HCT116 (cell line): ENCODE results near the gene SHC1. TPM values are rescaled to one million over a fixed set of nuclear protein-coding genes. Genes with fewer than 3 reads are reported as not detected.

Experiments
- ATAC-seq: fragments of 200-7000 bp; cut with Tn5 transposase; 2 replicates; pipeline ENCODE4 v1.9.1; 2020; ENCODE audit warnings: mild to moderate bottlenecking, moderate library complexity
- BruUV-seq: library from RNA; stranded (reverse); fragments of 400-500 nt; replicated peaks from 2 replicates; lab custom pipeline; 2021; lab: Mats Ljungman, UMichigan
- CTCF ChIA-PET: fragments of 300-600 bp; sonication (Branson Sonifier 250); formaldehyde crosslinking; loops from one replicate; lab custom pipeline; 2021; ENCODE audit warnings: antibody characterized with exemption; lab: Charles Lee
- POLR2A ChIA-PET: fragments of 300-600, 350-600 bp; sonication (Branson Sonifier 250); formaldehyde crosslinking; loops from one replicate; lab custom pipeline; 2021; ENCODE audit warnings: antibody characterized with exemption; lab: Charles Lee
- RAD21 ChIA-PET, 2 experiments: fragments of 300-600 bp; sonication (Branson Sonifier 250); formaldehyde crosslinking; loops; one replicate each; lab custom pipeline; 2023; ENCODE audit warnings: low total read pairs in 2 of 2; ENCODE audit not compliant: uncharacterized antibody in 2 of 2, unreplicated experiment in 2 of 2, low non-redundant PET in 1 of 2; lab: Charles Lee
- DNase-seq: peaks from one replicate; pipeline ENCODE4 v3.0.0-alpha.2; 2010; ENCODE audit warnings: low read depth, low spot score
- H2AFZ ChIP-seq: fragments of 200-600 bp; shearing (Covaris generic), sonication (generic); 2 replicates; pipeline ENCODE4 v1.6.1; 2017; ENCODE audit warnings: low read depth, mixed run types, mixed read lengths, antibody characterized with exemption, low read length; ENCODE audit not compliant: poor library complexity, severe bottlenecking
- H3K27ac ChIP-seq: 2 replicates; pipeline ENCODE4 v1.5.1; 2012; ENCODE audit warnings: low read depth, low read length
- H3K27me3 ChIP-seq: fragments of 200-600 bp; sonication (generic); 2 replicates; pipeline ENCODE4 v1.6.1; 2016; ENCODE audit warnings: mixed run types, low read length, mixed read lengths; ENCODE audit not compliant: insufficient read depth
- H3K36me3 ChIP-seq, 2 experiments: fragments of 200-500 bp in 1 of 2; fragments of 200-600 bp in 1 of 2; sonication (Bioruptor generic) in 1 of 2; sonication (generic) in 1 of 2; 2 replicates each; pipeline versions ENCODE4 v1.5.1 to v1.6.1; 2014 to 2016; ENCODE audit warnings: low read length in 2 of 2, inconsistent platforms in 1 of 2, mixed read lengths in 1 of 2, mixed run types in 1 of 2; ENCODE audit not compliant: insufficient read depth in 2 of 2, control insufficient read depth in 1 of 2
- H3K4me1 ChIP-seq, 2 experiments: fragments of 200-600 bp in 1 of 2; sonication (generic) in 1 of 2; 2 replicates each; pipeline versions ENCODE4 v1.5.1 to v1.6.1; 2012 to 2017; ENCODE audit warnings: low read length in 2 of 2, inconsistent platforms in 1 of 2, mild to moderate bottlenecking in 1 of 2, mixed read lengths in 1 of 2, mixed run types in 1 of 2, moderate library complexity in 1 of 2; ENCODE audit not compliant: insufficient read depth in 2 of 2, control insufficient read depth in 1 of 2
- H3K4me2 ChIP-seq: fragments of 200-600 bp; sonication (generic); 2 replicates; pipeline ENCODE4 v1.6.1; 2017; ENCODE audit warnings: mixed run types, low read length, mixed read lengths
- H3K4me3 ChIP-seq, 2 experiments: fragments of 200-600 bp in 1 of 2; sonication (generic) in 1 of 2; replicated peaks in 1 of 2; 2 replicates each; pipeline ENCODE4 v1.5.1; 2011 to 2016; ENCODE audit warnings: low read length in 2 of 2, control low read depth in 1 of 2, low read depth in 1 of 2, mild to moderate bottlenecking in 1 of 2, mixed read lengths in 1 of 2, mixed run types in 1 of 2
- H3K79me2 ChIP-seq: fragments of 200-600 bp; sonication (generic); 2 replicates; pipeline ENCODE4 v1.6.1; 2017; ENCODE audit warnings: mild to moderate bottlenecking, mixed run types, low read length, moderate library complexity, mixed read lengths; ENCODE audit not compliant: insufficient read depth
- H3K9ac ChIP-seq: fragments of 200-600 bp; sonication (generic); 2 replicates; pipeline ENCODE4 v1.6.1; 2016; ENCODE audit warnings: low read length, mixed read lengths
- H3K9me2 ChIP-seq: fragments of 200-600 bp; sonication (generic), shearing (Covaris generic); 2 replicates; pipeline ENCODE4 v1.6.1; 2017; ENCODE audit warnings: mixed run types, mild to moderate bottlenecking, moderate library complexity; ENCODE audit not compliant: insufficient read depth
- H3K9me3 ChIP-seq, 2 experiments: fragments of 200-500 bp in 1 of 2; fragments of 200-600 bp in 1 of 2; sonication (Bioruptor generic) in 1 of 2; sonication (generic) in 1 of 2; 2 replicates each; pipeline ENCODE4 v1.6.1; 2014 to 2017; ENCODE audit warnings: low read length in 2 of 2, mixed read lengths in 2 of 2, inconsistent platforms in 1 of 2, low read depth in 1 of 2, mild to moderate bottlenecking in 1 of 2, mixed run types in 1 of 2, moderate library complexity in 1 of 2; ENCODE audit not compliant: control insufficient read depth in 1 of 2, insufficient read depth in 1 of 2
- H4K20me1 ChIP-seq: fragments of 200-600 bp; sonication (generic), shearing (Covaris generic); 2 replicates; pipeline ENCODE4 v1.6.1; 2017; ENCODE audit warnings: mixed run types, mild to moderate bottlenecking, moderate library complexity; ENCODE audit not compliant: insufficient read depth
- CBX3 ChIP-seq: IDR thresholded peaks from 2 replicates; pipeline ENCODE4 v1.6.1; 2012; ENCODE audit warnings: low read depth
- CEBPB ChIP-seq: IDR thresholded peaks from 2 replicates; pipeline ENCODE4 v1.6.1; 2012; ENCODE audit warnings: low read depth
- ELF1 ChIP-seq: IDR thresholded peaks from 2 replicates; pipeline ENCODE4 v1.6.1; 2012; ENCODE audit warnings: low read depth, borderline replicate concordance
- JUND ChIP-seq: IDR thresholded peaks from 2 replicates; pipeline ENCODE4 v1.6.1; 2012
- POLR2A ChIP-seq: IDR thresholded peaks from 2 replicates; pipeline ENCODE4 v1.7.0; 2011; ENCODE audit warnings: borderline replicate concordance; ENCODE audit not compliant: insufficient read depth, insufficient read length; ENCODE audit errors: extremely low read depth
- POLR2AphosphoS5 ChIP-seq: IDR thresholded peaks from 2 replicates; pipeline ENCODE4 v1.6.1; 2011; ENCODE audit warnings: mild to moderate bottlenecking, low read depth, low read length, moderate library complexity
- SIN3A ChIP-seq: IDR thresholded peaks from 2 replicates; pipeline ENCODE4 v1.6.1; 2012; ENCODE audit warnings: low read depth
- SP1 ChIP-seq: IDR thresholded peaks from 2 replicates; pipeline ENCODE4 v1.6.1; 2012; ENCODE audit warnings: low read depth
- ZFX ChIP-seq: fragments of 450-650 bp; IDR thresholded peaks from 2 replicates; pipeline ENCODE4 v1.6.1; 2017
- ZNF274 ChIP-seq: fragments of 200-500 bp; sonication (Bioruptor generic); IDR thresholded peaks from 2 replicates; pipeline ENCODE4 v1.6.1; 2014; ENCODE audit warnings: mild to moderate bottlenecking, low read depth, low read length, inconsistent platforms
- intact Hi-C: fragments of 100-400 bp; cut with micrococcal nuclease; formaldehyde crosslinking; loops from 2 replicates; pipeline ENCODE4 v1.10.0; 2022
- total RNA-seq: library from RNA; stranded (reverse); gene quantifications from one replicate; pipeline ENCODE4 v1.2.1, GENCODE V29; 2021; ENCODE audit not compliant: unreplicated experiment
- TF ChIP-seq, protein P1 (sequence below): IDR thresholded peaks from 2 replicates; pipeline ENCODE4 v1.6.1; 2012
- TF ChIP-seq, protein P2 (sequence below): IDR thresholded peaks from 2 replicates; pipeline ENCODE4 v1.6.1; 2012; ENCODE audit warnings: low read depth
- TF ChIP-seq, protein P3 (sequence below): IDR thresholded peaks from 2 replicates; pipeline ENCODE4 v1.6.1; 2012
- TF ChIP-seq, protein P4 (sequence below), 3 experiments: fragments of 200-600 bp in 1 of 3; sonication (generic) in 1 of 3; IDR thresholded peaks in 2 of 3; conservative IDR thresholded peaks in 1 of 3; 2 replicates each; pipeline ENCODE4 v1.5.1; 2012 to 2017; ENCODE audit warnings: low read depth in 2 of 3, low read length in 2 of 3, antibody characterized with exemption in 1 of 3, borderline replicate concordance in 1 of 3, control low read depth in 1 of 3, mild to moderate bottlenecking in 1 of 3, mixed read lengths in 1 of 3, mixed run types in 1 of 3, moderate library complexity in 1 of 3; ENCODE audit not compliant: insufficient read depth in 1 of 3

The SHC1 gene
- total RNA-seq, 1 experiment from 2014 or later, result 148 TPM

DNA sequence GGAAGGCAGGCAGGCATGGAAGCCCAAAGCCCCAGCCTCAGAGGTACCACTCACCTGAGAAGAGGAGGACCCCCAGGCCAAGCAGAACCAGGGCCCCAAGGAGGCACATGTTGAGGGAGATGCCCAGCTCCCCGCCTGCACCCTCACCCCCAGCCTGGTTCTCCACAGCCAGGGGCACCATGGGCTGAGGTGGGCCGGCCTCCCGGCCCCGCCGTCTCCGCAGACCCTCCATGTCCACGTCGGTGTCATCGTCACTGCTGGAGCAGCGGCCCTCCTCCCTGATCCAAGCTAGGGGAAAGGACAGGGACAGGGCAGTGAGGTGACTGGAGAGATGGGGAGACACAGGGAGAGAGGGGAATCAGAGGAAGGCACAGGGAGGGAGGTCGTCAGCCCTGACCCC is 22.5 kb downstream of the SHC1 start:
- intact Hi-C loops, result no loop called here
- ATAC-seq (no peak), DNase-seq (no peak)
- CTCF ChIA-PET, result no interaction called here
- no peaks in the 10 kb centered on the region for H4K20me1 ChIP-seq
- no peak overlapping the region for H3K4me3 ChIP-seq
- H3K4me1 ChIP-seq, result peaks cover 0 to 3% of the 10 kb centered on the region in 2 experiments; a peak in 1 of 4 replicates
- no peaks in the 10 kb centered on the region for H3K36me3 ChIP-seq
- TF ChIP-seq, protein P1, sequence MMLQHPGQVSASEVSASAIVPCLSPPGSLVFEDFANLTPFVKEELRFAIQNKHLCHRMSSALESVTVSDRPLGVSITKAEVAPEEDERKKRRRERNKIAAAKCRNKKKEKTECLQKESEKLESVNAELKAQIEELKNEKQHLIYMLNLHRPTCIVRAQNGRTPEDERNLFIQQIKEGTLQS, result no peak
- no peak for TF ChIP-seq SP1
- no peaks in the 10 kb centered on the region for H3K9me3 ChIP-seq
- BruUV-seq, result no TSS peak
- POLR2A ChIA-PET, result no interaction called here
- no peak overlapping the region for H3K9ac ChIP-seq
- no peaks in the 10 kb centered on the region for H3K27me3 ChIP-seq
- H3K79me2 ChIP-seq, result no peaks in the 10 kb centered on the region
- H2AFZ ChIP-seq, result no peak overlapping the region
- H3K9me2 ChIP-seq, result no peaks in the 10 kb centered on the region
- no peak overlapping the region for H3K27ac ChIP-seq
- RAD21 ChIA-PET, result no interaction called here
- H3K4me2 ChIP-seq, result no peak overlapping the region

DNA sequence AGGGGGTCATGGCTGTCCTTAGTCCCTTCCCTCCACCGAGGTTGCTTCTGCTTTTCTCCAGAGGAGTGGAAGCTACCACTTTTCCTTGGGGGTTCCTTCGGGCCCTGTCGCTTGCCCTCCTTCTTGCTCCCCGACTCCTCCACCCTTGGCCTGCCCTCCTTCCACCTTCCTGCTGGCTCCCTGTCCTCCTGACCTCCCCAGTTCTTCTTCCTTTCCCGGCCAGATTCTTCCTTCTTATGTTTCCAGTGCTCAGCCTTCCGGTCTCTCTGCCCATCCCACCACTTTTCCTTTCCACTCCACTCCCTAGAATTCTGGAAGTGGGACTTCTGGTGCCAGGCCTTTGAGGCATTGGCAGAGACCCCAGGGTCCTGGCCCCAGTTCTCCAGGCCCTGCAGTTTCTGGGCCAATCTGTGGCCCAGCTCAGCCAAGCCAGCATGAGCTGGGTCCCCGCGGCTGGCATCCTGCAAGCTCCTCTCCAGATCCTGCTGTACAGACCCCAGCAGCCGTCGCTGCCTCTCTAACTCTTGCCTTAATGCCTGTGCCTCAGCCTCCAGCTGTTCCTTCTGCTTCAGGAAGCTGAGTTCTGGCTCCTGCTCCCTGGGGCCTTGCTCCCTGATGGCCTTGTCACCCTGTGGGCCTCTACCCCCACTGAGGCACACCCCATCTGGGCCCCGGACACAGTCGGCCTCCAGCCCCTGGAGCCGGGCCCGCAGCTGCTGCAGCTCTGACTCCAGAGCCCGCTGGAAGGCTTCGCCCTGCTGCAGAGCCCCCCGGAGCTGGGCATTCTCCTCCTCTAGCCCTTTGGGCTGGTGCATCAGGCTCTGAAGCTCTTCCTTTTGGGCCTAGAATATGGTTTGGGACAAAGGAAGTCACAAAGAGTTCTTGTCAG is 24.3 kb downstream of the SHC1 start:
- intact Hi-C loops, result no loop called here
- POLR2A ChIA-PET, result no interaction called here
- TF ChIP-seq ZFX (no peak), JUND (no peak), POLR2AphosphoS5 (no peak), POLR2A (no peak), CEBPB (no peak), SIN3A (no peak), ZNF274 (no peak), ELF1 (no peak), CBX3 (no peak)
- TF ChIP-seq, protein P2, sequence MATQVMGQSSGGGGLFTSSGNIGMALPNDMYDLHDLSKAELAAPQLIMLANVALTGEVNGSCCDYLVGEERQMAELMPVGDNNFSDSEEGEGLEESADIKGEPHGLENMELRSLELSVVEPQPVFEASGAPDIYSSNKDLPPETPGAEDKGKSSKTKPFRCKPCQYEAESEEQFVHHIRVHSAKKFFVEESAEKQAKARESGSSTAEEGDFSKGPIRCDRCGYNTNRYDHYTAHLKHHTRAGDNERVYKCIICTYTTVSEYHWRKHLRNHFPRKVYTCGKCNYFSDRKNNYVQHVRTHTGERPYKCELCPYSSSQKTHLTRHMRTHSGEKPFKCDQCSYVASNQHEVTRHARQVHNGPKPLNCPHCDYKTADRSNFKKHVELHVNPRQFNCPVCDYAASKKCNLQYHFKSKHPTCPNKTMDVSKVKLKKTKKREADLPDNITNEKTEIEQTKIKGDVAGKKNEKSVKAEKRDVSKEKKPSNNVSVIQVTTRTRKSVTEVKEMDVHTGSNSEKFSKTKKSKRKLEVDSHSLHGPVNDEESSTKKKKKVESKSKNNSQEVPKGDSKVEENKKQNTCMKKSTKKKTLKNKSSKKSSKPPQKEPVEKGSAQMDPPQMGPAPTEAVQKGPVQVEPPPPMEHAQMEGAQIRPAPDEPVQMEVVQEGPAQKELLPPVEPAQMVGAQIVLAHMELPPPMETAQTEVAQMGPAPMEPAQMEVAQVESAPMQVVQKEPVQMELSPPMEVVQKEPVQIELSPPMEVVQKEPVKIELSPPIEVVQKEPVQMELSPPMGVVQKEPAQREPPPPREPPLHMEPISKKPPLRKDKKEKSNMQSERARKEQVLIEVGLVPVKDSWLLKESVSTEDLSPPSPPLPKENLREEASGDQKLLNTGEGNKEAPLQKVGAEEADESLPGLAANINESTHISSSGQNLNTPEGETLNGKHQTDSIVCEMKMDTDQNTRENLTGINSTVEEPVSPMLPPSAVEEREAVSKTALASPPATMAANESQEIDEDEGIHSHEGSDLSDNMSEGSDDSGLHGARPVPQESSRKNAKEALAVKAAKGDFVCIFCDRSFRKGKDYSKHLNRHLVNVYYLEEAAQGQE, result no peak
- TF ChIP-seq, protein P1, result no peak
- TF ChIP-seq, protein P3, sequence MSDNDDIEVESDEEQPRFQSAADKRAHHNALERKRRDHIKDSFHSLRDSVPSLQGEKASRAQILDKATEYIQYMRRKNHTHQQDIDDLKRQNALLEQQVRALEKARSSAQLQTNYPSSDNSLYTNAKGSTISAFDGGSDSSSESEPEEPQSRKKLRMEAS, result no peak
- TF ChIP-seq, protein P4, sequence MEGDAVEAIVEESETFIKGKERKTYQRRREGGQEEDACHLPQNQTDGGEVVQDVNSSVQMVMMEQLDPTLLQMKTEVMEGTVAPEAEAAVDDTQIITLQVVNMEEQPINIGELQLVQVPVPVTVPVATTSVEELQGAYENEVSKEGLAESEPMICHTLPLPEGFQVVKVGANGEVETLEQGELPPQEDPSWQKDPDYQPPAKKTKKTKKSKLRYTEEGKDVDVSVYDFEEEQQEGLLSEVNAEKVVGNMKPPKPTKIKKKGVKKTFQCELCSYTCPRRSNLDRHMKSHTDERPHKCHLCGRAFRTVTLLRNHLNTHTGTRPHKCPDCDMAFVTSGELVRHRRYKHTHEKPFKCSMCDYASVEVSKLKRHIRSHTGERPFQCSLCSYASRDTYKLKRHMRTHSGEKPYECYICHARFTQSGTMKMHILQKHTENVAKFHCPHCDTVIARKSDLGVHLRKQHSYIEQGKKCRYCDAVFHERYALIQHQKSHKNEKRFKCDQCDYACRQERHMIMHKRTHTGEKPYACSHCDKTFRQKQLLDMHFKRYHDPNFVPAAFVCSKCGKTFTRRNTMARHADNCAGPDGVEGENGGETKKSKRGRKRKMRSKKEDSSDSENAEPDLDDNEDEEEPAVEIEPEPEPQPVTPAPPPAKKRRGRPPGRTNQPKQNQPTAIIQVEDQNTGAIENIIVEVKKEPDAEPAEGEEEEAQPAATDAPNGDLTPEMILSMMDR (IDR thresholded peaks at IDR 0.05 in 2 of 3, conservative IDR thresholded peaks at IDR 0.05 in 1 of 3; ENCODE audit: borderline replicate concordance in 1 of 3, insufficient read depth in 1 of 3, low read depth in 2 of 3, low read length in 2 of 3), result no peak

More for the DNA sequence above, 24.3 kb downstream of the SHC1 start:
- no peak overlapping the region for H2AFZ ChIP-seq
- no peaks in the 10 kb centered on the region for H3K36me3 ChIP-seq
- no peak for DNase-seq
- no peak overlapping the region for H3K9ac ChIP-seq
- no peaks in the 10 kb centered on the region for H3K79me2 ChIP-seq
- no peaks in the 10 kb centered on the region for H3K9me2 ChIP-seq
- H3K4me2 ChIP-seq, result no peak overlapping the region
- CTCF ChIA-PET, result no interaction called here
- ATAC-seq, result no peak
- no peaks in the 10 kb centered on the region for H3K9me3 ChIP-seq
- BruUV-seq, result no TSS peak
- H3K4me1 ChIP-seq, result peaks cover 0 to 3% of the 10 kb centered on the region in 2 experiments; a peak in 1 of 4 replicates
- RAD21 ChIA-PET, result no interaction called here
- no peaks in the 10 kb centered on the region for H3K27me3 ChIP-seq
- H3K27ac ChIP-seq, result no peak overlapping the region
- no peaks in the 10 kb centered on the region for H4K20me1 ChIP-seq
- no peak overlapping the region for H3K4me3 ChIP-seq
